GM12873 (cell line): ENCODE results near the gene PON3.

ENCODE experiments used
- CTCF ChIP-seq: IDR thresholded peaks from 2 replicates; pipeline ENCODE4 v1.5.1; 2012; ENCODE audit warnings: low read depth, mild to moderate bottlenecking, moderate library complexity, low read length, control low read depth; ENCODE audit not compliant: insufficient read depth; ENCODE audit errors: missing control alignments

The PON3 gene

DNA sequence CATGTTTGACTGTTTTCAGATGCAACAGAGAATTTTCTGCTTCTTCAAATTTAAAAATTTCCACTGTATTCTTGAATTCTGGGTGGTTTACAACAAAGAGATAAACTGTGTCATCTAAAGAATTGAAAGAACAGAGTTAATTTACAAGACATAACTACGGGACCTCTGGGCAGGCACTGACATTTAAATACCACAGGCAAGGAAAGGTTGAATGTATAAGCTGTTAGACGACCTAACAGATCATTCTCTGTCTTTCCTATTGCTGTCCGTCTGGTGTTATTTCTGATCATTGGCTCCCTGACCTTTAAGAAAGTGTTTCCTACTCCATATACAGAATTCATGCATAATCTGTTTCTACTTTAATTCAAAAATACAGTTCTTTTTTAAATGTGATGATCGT is 15.5 kb upstream of the PON3 start:
- no peak for TF ChIP-seq CTCF

DNA sequence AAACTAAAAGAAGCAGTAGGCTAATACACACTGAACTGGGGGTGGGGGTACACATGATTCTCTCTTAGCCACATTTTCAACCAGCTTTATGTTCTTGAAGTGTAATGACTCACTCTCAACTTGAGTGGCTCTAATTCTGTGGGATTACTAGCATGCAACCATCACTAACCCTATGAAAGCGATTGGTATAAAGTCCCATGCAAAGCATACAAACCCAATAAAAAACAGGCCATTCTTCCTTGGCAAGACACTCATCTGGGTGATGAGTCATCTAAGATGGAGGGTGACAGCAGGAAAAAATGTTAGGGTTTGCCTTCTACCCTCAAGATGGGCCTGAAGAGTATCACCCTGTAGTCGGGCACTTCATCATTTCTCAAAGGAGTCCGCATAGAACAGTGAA is 14.9 kb upstream of the PON3 start:
- TF ChIP-seq CTCF, result no peak

DNA sequence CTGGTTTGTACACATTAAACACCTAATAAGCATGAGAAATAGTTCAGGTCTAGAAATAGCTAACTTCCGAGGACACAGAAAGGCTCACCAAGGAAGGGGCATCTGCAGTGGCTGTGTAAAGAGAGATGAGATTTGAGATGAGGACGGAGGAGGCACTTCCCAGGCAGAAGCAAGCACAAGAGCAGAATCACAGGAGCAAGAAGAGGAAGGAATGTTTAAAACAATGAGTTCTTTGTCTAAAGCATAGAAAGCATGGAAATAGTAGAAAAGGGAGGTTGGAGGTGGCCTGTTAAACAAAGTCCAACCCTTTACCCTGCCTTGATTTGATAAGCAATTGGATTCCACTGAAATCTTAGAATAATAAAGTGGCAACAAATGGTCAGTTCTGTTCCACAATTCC is 11.6 kb upstream of the PON3 start:
- no peak for TF ChIP-seq CTCF

DNA sequence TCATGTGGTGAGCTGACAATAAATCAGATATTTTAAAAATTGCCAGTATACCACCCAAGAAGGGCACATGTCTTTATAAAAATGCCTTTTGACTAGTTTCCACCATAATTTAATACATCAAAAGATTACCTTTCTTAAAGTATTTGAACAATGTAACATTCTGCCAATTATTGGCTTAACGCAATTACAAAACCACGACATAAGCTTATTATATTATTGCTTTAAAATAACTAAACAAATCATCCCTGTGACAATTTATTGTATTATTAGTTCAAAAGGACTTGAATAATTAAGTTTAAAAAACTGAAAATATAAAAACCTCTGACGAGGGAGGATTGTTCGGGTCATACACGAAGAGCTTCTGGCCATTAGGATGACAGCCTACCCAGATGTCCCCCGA is 9.6 kb upstream of the PON3 start:
- no peak for TF ChIP-seq CTCF

DNA sequence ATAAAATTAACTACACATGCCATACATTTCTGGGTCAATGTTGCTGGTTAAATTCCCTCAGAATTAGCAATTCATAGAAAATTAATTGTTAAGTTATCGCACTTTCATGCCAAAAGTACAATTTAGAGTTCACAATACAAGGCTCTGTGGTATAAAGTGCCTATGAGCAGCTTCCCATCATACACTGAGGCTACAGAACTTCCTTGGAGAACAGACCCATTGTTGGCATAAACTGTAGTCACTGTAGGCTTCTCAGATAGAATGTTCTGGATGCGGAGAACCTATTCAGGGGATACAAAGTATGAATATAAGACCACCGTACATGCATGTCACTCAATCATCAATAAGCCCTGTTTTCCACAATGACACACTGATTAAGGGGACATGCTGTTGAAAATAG is 9.0 kb upstream of the PON3 start:
- TF ChIP-seq CTCF, result no peak

- no peak for TF ChIP-seq CTCF
These were observed 8.2 kb upstream of the PON3 start for GRCh38 chr7:95404316-95404865.

DNA sequence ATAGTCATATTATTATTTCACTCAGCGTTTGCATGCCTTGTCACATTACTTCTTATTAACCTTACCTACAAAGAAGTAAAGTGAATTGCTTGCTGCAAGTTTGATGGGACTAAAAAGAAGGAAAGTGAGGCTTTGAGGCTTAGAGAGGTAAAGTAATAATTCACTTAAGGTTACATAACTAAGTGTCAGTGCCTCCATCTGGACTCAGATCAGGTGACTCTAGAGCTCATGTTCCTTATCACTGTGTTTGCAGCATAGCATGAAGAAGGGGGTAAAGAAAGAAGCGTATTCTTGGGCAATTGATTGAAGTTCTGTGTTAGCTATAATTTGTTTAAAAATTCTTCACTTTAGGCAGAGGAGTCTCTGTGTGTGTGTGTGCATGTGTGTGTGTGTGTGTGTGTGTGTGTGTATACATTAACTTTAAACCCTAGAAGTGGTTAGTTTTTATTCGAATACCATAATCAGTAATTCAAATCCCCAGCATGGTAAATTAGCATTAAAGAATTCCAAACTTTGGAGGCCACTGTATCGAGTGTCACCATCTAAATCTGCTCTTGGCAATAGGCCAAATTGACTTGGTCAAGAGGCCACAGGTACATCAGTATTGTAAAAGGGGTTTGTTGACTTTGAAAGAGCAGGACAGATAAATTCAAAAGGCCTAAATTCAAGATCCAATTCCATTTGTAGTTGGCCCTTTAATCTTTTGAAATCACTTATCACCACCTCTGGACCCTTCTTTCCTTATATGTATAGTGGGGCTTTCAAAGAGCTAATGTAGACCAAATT is 2.2 kb upstream of the PON3 start:
- no peak for TF ChIP-seq CTCF
